ENCODE measurements around the gene ATP2C2.
"Not testable (repeated sequence)": the region's sequence is repeated elsewhere in the genome, so short reads cannot be mapped to it uniquely, and the experiment has no call there.

The ATP2C2 gene

GRCh38 chr16:84396537-84397008, 28.2 kb downstream of the ATP2C2 start:
- no peak for DNase-seq (ENCODE audit: low spot score)

DNA sequence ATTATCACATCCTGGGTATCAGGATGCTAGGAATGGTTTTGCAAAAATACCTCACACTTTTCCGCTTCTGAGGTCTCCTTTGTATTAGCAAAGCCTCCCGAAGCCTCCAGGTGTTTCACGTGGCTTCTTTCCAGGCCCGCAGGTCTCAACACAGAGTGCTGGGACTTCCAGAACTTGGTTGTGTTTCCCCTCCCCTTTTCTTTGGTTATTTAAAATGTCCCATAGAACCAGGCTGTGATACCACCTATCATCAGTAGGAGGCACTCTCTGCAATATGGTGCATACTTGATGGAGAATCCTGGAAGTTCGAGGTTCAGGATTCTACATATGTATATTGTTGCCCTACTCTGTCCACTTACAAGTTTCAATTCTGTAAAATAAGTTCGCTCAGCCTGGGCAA, 28.8 kb downstream of the ATP2C2 start:
- no peak for DNase-seq (ENCODE audit: low spot score)

DNA sequence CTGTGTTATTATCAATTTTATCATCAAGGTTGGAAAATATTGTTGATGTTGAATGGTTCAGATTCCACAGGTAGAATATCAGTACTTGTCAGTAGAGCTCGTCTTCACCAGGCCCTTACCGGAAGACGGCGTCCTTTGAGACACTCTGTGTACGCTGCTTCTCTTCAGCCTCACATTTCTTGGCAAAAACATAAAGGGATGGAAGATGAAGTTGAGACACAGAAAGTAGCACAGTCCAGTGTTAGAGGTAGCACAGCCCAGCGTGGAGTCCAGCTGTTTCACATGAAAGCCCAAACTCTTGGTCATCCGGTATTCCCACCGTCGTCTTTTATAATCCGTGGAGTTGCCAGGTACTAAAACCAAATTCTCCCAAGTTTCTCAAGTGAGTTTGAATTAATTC, 30.4 kb downstream of the ATP2C2 start:
- DNase-seq (ENCODE audit: low spot score) = peak; percentile 7

DNA sequence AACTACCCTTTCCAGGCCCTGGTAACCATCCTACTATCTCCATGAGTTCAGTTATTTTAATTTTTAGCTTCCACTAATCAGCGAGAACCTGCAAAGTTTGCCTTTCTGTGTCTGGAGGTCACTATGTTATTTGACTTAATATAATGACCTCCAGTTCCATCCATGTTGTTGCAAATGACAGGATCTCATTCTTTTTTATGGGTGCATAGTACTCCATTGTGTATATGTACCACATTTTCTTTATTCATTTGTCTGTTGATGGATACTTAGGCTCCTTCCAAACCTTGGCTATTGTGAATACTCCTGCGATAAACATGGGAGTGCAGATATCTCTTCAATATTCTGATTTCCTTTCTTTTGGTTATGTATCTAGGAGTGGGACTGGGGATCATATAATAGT, 31.6 kb downstream of the ATP2C2 start:
- DNase-seq (ENCODE audit: low spot score) = not testable (repeated sequence)

- not testable (repeated sequence) for DNase-seq (ENCODE audit: low spot score)
Measured at GRCh38 chr16:84403435-84403834, 35.1 kb downstream of the ATP2C2 start.

- DNase-seq (ENCODE audit: low spot score) = no peak
Measured at GRCh38 chr16:84404324-84404723, 36.0 kb downstream of the ATP2C2 start.

DNA sequence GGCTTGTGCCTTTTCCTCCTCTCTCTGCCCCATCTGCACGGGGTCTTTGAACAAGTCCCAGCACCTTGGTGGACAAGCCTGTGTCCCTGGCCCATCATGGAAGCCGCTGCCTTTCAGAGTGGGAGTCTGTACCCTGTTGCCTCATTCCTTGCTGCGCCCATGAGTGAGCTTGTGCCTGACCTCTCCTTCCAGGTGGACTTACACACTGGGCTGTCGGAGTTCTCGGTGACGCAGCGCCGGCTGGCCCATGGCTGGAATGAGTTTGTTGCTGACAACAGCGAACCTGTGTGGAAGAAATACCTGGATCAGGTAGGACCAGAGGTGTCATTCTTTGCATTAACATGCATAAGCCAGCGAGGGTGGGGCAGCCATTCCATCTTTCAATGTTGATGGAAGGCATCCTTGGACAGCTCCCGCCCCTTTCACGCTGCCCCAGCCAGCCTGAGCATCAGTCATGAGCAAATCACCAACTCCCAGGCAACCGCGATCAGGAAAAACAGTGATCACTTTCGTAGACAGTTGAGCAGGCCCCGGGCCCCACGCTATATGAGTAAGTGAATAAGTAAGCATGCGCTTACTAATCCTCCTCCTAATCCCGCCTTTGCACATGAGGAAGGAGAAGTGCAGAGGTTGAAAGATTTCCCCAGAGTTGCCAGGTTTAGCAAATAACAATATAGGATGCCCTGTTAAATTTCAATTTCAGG, 36.8 kb downstream of the ATP2C2 start:
- DNase-seq (ENCODE audit: low spot score) = no peak

DNA sequence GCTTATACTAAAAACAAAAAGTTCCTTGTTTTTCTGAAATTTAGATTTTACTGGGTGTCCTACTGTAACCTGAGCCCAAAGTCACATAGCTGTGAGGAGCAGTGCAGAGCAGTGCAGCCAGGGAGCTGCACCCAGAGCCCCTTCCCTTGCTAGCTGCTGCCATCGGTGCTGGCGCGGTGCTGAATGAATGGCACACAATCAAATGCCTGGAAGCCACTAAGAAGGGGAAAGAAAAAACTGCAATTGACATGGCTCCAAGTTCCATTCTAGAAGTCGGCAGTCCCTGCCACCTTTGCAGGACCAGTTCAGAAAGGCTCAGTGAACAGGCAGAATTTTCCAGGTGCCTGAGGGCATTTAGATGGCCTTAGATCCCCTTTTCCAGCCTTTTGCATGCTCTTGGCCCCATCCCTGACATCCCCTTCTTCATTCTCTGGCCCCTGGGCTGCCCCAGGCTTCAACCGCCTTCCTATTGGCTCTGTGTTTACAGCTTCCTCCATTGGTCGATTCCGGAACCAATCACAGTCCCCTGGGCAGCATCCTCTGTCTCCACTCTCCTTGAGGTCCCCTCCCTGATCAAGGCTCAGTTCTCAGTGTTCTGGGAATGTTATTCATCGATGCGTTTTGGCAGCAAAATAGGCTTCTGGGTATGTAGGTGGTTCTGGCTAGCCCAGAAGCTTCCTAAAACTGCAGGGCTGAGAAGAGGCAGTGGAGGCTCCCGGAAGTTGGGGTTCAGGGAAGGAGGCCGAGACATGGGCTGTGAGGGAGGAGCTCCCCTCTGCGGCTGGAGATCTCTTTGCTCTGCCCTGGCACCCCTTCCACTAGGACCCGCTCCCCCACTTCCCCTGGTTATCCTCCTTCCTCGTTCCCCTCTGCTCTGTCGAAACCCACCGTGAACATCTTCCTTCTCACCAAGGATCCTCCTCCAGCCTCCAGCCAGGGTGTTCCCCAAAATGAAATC, 37.9 kb downstream of the ATP2C2 start:
- peak; percentile 96 for DNase-seq (ENCODE audit: low spot score)

DNA sequence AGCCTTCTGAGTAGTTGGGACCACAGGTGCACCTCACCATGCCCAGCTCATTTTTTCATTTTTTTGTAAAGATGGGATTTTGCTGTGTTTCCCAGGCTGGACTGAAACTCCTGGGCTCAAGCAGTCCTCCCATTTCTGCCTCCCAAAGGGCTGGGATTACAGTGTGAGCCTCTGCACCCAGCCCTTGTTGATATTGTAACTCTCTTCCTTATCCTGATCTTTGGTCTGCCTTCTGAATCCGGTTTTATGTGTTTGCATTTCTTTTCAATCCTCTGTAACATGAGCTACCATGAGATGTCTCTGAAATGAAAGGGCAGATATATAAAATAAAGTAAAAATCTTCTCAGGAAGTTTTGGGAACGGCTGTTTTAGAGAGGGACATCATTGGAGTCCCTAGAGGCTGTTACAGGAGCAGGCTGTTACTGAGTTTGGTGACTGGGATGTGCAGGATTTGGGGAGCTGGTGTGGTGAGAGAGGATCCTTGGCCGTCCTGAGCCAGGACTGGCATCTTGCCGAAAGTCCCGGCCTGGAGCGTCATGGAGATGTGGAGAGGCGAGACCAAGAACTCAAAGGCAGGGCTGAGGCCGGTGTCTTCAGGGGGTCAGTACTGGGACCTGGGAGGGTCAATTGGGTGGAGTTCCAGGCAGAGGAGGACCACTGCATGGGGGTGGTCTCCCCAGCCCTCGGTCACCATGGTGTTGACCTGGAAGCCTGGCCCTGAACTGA, 39.4 kb downstream of the ATP2C2 start:
- DNase-seq (ENCODE audit: low spot score) = no peak

DNA sequence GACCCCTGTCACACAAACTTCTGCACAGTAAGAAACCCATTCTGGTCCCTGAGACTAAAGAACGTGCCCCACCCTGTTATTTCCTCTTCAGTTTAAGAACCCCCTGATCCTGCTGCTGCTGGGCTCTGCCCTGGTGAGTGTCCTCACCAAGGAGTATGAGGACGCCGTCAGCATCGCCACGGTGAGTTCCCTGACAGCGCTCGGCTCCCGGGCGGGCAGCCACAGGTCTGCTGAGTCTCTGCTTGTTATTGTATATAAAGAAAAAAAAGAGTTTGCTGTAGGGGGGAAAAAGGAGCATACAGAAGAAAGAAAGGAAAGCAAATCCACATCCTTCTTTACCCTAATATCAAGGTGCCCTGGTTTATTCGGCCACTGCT, 40.0 kb downstream of the ATP2C2 start:
- DNase-seq (ENCODE audit: low spot score) = no peak

DNA sequence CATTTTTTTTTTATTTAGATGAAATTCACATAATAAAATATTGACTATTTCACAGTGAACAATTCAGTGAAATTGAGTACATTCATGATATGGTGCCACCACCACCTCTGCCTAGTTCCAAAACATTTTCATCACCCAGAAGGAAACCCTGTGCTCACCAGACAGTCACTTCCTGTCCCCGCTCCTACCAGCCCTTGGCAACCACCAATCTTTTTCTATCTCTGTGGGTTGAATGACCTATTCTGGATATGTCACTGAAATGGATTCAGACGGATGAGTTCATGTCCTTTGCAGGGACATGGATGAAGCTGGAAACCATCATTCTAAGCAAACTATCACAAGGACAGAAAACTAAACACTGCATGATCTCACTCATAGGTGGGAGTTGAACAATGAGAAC, 40.5 kb downstream of the ATP2C2 start:
- no peak for DNase-seq (ENCODE audit: low spot score)

DNA sequence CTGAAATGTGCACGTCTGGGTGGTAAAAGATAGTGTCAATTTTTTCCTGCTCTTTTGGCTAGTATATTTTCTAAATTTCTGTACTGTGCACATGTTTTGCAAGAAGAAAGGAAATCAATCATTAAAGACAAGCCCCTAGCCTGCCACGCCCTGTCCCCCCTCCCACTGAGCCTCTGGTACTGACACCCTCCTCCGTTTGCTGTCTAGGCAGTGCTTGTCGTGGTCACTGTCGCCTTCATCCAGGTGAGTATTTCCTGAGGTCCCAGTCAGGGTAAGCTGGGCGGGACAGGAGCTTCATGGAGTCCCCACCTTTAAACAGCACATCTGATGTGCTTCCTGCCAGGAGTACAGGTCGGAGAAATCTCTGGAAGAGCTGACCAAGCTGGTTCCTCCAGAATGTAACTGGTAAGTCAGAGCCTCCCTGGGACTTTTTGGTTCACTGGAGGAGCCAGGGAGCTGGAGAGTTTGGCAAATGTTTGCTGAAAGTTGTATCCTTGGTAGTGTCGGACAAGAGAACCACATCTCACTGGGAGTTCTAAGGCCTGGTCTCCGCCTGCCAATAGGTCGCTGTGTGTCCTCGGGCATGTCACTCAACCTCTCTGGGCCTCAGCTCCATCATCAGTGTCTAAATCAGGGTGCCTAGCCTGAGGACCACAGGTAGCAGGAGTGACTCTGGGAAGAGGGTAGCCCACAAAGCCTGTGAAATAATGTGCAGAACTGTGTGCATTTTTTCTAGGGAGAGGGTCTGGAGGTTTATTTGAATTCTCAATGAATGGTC, 42.2 kb downstream of the ATP2C2 start:
- DNase-seq (ENCODE audit: low spot score) = no peak

DNA sequence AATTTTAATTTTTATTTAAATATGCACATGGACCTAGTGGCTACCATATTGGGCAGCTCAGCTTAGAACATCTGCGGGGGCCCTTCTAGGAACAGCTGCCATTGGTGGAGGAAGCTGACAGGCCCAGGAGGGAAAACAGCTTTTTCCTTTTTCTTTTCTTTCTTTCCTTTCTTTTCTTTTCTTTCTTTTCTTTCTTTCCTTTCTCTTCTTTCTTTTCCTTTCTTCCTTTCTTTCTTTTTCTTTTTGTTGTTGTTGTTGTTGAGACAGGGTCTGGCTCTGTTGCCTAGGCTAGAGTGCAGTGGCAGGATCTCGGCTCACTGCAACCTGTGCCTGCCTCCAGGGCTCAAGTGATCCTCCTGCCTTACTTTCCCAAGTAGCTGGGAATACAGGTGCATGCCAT, 43.4 kb downstream of the ATP2C2 start:
- no peak for DNase-seq (ENCODE audit: low spot score)

GRCh38 chr16:84412262-84412661, 43.9 kb downstream of the ATP2C2 start:
- DNase-seq (ENCODE audit: low spot score) = no peak

GRCh38 chr16:84413244-84414004, 45.1 kb downstream of the ATP2C2 start:
- DNase-seq (ENCODE audit: low spot score) = no peak

DNA sequence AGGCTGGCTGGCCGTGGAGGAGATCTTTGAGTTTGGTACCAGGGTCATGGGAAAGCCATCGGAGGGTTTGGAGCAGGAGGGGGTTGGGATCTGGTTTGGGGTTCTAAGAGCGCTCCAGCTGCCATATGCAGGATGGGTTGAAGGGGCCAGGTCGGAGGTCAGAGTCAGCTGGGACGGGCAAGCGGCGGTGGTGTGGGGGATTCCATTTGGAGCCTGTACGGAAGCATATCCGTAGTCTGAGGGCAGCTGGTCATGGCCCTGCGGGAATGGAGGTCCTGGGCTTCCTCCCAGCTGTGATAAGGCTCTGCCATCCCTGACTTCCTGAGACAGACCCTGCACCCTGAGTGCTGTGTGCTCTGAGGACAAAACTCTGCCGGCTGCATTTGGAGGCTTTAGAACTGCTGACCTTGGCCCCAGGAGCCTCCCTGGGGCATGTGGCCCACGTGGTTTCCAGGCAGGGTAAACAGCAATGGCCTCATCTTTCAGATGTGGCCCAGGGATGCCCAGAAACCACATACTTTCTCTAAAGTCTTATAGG, 46.5 kb downstream of the ATP2C2 start:
- DNase-seq (ENCODE audit: low spot score) = no peak

GRCh38 chr16:84416407-84417321, 48.3 kb downstream of the ATP2C2 start:
- DNase-seq (ENCODE audit: low spot score) = no peak

GRCh38 chr16:84418056-84418849, 49.9 kb downstream of the ATP2C2 start:
- no peak for DNase-seq (ENCODE audit: low spot score)

- no peak for DNase-seq (ENCODE audit: low spot score)
Measured at GRCh38 chr16:84419730-84420129, 51.4 kb downstream of the ATP2C2 start.
